ENCODE results near the gene TCF23.

The TCF23 gene

GRCh38 chr2:27128668-27129571, 19.9 kb upstream of the TCF23 start:
- no peak for DNase-seq (ENCODE audit: low spot score)

- no peak for DNase-seq (ENCODE audit: low spot score)
Measured at GRCh38 chr2:27130396-27130795, 18.4 kb upstream of the TCF23 start.

- DNase-seq (ENCODE audit: low spot score): no peak
Measured at GRCh38 chr2:27131429-27131828, 17.4 kb upstream of the TCF23 start.

GRCh38 chr2:27133195-27133875, 15.5 kb upstream of the TCF23 start:
- peak; percentile 17 for DNase-seq (ENCODE audit: low spot score)

- peak; percentile 99 for DNase-seq (ENCODE audit: low spot score)
Measured at GRCh38 chr2:27133905-27134780, 14.7 kb upstream of the TCF23 start, which contains the start of gene PREB. Gene PREB (minus strand): TSS chr2:27134636. CDS start chr2:27134421, 215 bp downstream.

GRCh38 chr2:27134781-27135477, 13.9 kb upstream of the TCF23 start:
- no peak for DNase-seq (ENCODE audit: low spot score)

- DNase-seq (ENCODE audit: low spot score): no peak
Measured at GRCh38 chr2:27135478-27135955, 13.3 kb upstream of the TCF23 start.

GRCh38 chr2:27136751-27137150, 12.1 kb upstream of the TCF23 start:
- no peak for DNase-seq (ENCODE audit: low spot score)

GRCh38 chr2:27137322-27137935, 11.4 kb upstream of the TCF23 start:
- DNase-seq (ENCODE audit: low spot score): no peak

- no peak for DNase-seq (ENCODE audit: low spot score)
Measured at GRCh38 chr2:27138111-27138510, 10.7 kb upstream of the TCF23 start.

- no peak for DNase-seq (ENCODE audit: low spot score)
Measured at GRCh38 chr2:27139310-27139709, 9.5 kb upstream of the TCF23 start, which contains the start of gene PRR30. Gene PRR30 (minus strand): TSS chr2:27139410. CDS start chr2:27138329, 1,081 bp downstream.

GRCh38 chr2:27143285-27143684, 5.5 kb upstream of the TCF23 start:
- DNase-seq (ENCODE audit: low spot score): no peak

- no peak for DNase-seq (ENCODE audit: low spot score)
Measured at GRCh38 chr2:27145682-27146081, 3.1 kb upstream of the TCF23 start.

GRCh38 chr2:27147935-27148334, 869 bp upstream of the TCF23 start:
- no peak for DNase-seq (ENCODE audit: low spot score)

- no peak for DNase-seq (ENCODE audit: low spot score)
Measured at GRCh38 chr2:27149570-27150405, 984 bp downstream of the TCF23 start.

- DNase-seq (ENCODE audit: low spot score): no peak
Measured at GRCh38 chr2:27150639-27151230, 1.9 kb downstream of the TCF23 start.

GRCh38 chr2:27152102-27152795, 3.4 kb downstream of the TCF23 start:
- DNase-seq (ENCODE audit: low spot score): no peak

- no peak for DNase-seq (ENCODE audit: low spot score)
Measured at GRCh38 chr2:27152796-27153464, 4.1 kb downstream of the TCF23 start.
